Bronchial epithelial cell (primary cell): Measurements from ENCODE around the gene AKR7A2. TPM values are rescaled to one million over a fixed set of nuclear protein-coding genes. Genes with fewer than 3 reads are reported as not detected.
"Not testable (repeated sequence)": the region's sequence is repeated elsewhere in the genome, so short reads cannot be mapped to it uniquely, and the experiment has no call there.

ENCODE experiments used
- DNase-seq: peaks from one replicate; pipeline ENCODE4 v3.0.0-alpha.2; 2010; ENCODE audit warnings: low read depth
- FAIRE-seq: peaks from 2 replicates; lab custom pipeline; 2011; peaks lifted over from hg19 to GRCh38; lab: Jason Lieb, UNC
- H3K27me3 ChIP-seq: 2 replicates; pipeline ENCODE4 v1.5.1; 2011; ENCODE audit warnings: low read length; ENCODE audit not compliant: control insufficient read depth, insufficient read depth
- H3K36me3 ChIP-seq: 2 replicates; pipeline ENCODE4 v1.5.1; 2011; ENCODE audit warnings: low read length; ENCODE audit not compliant: control insufficient read depth, insufficient read depth
- H3K4me3 ChIP-seq: 2 replicates; pipeline ENCODE4 v1.5.1; 2011; ENCODE audit warnings: mild to moderate bottlenecking, low read depth, low read length, control low read depth
- total RNA-seq: library from RNA; depleted of rRNA; stranded (reverse); fragments of >200 nt; gene quantifications from 2 replicates; pipeline ENCODE4 v1.2.1, GENCODE V29; 2014
- TF ChIP-seq, protein P1 (sequence below): IDR thresholded peaks from 2 replicates; pipeline ENCODE4 v1.5.1; 2011; ENCODE audit warnings: mild to moderate bottlenecking, moderate library complexity, low read length, control low read depth, inconsistent platforms; ENCODE audit not compliant: insufficient read depth, severe bottlenecking

Gene AKR7A2
- total RNA-seq, 1 donor from 2014 or later, result 54.8 TPM

DNA sequence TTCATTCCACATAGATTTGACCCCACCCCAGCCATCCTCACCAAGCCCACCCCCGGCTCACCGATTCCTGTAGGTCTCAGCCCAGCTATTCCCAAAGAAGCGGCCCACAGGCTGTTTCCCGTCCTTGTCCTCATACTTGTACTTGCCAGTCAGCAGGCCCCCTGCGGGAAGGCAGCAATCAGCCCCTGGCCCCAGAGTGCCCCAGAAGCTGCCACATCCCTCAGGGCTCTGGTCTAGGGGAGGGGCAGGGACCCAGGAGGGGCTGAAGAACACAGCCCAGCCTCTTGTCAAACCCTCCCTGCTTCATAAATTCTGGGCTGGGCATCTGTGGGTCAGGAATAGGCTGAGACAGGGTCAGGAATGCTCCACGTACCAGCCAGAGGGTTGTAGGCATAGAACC, 5.0 kb downstream of the AKR7A2 start:
- TF ChIP-seq, protein P1, sequence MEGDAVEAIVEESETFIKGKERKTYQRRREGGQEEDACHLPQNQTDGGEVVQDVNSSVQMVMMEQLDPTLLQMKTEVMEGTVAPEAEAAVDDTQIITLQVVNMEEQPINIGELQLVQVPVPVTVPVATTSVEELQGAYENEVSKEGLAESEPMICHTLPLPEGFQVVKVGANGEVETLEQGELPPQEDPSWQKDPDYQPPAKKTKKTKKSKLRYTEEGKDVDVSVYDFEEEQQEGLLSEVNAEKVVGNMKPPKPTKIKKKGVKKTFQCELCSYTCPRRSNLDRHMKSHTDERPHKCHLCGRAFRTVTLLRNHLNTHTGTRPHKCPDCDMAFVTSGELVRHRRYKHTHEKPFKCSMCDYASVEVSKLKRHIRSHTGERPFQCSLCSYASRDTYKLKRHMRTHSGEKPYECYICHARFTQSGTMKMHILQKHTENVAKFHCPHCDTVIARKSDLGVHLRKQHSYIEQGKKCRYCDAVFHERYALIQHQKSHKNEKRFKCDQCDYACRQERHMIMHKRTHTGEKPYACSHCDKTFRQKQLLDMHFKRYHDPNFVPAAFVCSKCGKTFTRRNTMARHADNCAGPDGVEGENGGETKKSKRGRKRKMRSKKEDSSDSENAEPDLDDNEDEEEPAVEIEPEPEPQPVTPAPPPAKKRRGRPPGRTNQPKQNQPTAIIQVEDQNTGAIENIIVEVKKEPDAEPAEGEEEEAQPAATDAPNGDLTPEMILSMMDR, result no peak
- Histone ChIP-seq H3K27me3 (no peaks in the 10 kb centered on the region), H3K36me3 (peaks cover 21% of the 10 kb centered on the region), H3K4me3 (no peak overlapping the region)
- DNase-seq, result no peak
- FAIRE-seq, result no peak

DNA sequence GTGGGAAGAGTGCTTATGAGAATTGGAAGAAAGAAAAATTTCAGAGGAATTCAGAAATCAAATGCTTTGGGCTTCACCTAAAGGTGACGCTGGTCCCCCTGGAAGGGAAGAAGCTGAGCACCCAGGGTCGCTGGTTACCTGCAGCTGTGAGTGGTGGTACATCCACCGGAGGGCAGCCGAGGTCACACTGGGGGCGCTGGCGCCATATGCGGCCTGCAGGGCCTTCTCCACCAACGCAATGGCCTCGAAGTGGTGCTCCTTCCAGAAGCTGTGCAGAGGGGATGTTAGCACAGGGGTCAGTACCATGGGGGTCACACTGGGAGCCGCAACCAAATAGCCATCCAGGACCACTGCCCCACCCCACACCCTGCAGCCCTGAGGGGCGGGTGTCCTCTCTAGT, 6.1 kb downstream of the AKR7A2 start:
- FAIRE-seq (no peak), DNase-seq (no peak)
- Histone ChIP-seq H3K36me3 (peaks cover 21% of the 10 kb centered on the region), H3K4me3 (no peak overlapping the region), H3K27me3 (no peaks in the 10 kb centered on the region)
- TF ChIP-seq, protein P1, result no peak

DNA sequence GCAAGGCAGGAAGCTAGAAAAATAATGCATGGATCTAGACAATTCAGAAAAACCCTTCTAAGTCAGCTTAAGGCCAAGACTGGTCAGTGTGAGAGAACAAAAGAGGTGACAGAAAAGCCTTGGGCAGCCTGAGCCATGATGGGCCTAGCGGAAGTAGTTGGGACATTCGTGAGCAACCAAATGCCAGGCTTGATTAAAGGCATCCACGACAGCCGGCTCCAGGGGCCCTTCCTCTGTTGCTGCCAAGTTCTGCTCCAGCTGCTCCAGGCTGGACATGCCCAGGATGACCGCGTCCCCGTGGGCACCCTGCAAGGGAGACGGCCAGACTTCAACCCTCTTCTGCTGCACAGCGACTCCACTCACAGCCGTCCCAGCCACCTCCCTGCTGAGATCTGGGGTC, 7.9 kb downstream of the AKR7A2 start:
- DNase-seq, FAIRE-seq, H3K27me3 ChIP-seq, H3K4me3 ChIP-seq: not testable (repeated sequence)
- H3K36me3 ChIP-seq, result peaks cover 21% of the 10 kb centered on the region

DNA sequence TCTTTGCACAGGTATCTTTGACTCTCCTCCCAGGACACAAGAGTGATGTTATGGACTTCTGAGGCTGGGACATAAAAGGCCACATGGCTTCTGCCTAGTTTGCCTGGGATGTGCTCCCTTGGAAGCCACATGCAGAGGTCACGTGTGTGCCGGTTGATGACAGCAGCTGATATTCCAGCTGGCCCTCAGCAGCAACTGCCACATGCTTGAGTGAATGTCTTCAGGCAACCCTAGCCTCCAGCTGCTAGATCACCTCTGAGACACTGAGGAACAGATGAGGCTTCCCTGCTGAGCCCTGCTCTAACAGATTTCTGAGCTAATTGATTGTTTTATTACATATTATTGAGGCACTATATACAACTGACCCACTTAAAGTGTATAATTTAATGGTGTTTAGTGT, 11.7 kb downstream of the AKR7A2 start:
- Histone ChIP-seq H3K36me3 (peaks cover 6% of the 10 kb centered on the region), H3K4me3 (no peak overlapping the region), H3K27me3 (no peaks in the 10 kb centered on the region)
- no peak for DNase-seq
- TF ChIP-seq, protein P1, result no peak
- no peak for FAIRE-seq

DNA sequence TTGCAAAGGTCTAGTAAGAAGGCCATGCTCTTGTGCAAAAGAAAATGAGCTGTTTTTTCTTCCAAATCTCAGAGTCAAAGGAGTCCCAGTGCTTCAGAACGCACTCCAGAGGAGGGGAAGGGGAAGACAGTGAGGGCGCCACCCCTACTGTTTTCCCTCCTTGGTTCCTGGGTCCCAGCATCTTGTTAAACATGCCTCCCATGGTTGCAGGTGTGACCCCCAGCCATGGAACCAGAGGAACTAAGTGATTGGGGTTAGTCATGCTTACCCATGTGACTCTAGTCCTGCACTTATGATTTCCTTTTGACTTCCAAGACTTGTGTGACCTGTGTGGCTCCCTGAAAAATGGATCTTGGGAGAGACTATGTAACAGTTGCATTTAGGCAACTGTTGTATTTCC, 17.3 kb downstream of the AKR7A2 start:
- DNase-seq, result no peak

DNA sequence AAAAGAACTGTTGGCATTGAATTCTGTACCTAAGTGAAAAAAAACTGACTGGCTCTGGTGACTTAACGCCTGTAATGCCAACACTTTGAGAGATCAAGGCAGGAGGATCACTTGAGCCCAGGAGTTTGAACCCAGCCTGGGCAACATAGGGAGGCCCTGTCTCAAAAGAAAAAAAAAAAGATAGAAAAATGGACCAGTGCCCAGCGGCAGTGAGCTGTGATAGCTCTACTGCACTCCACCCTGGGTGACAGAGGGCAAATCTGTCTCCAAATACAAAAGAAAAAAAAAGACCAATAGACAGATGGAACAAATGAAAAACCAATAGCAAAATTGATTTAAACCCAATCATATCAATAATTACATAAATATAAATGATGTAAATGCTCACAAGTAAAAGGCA, 22.7 kb downstream of the AKR7A2 start:
- TF ChIP-seq, protein P1, result no peak
- no peaks in the 10 kb centered on the region for H3K36me3 ChIP-seq
- no peak for DNase-seq
- FAIRE-seq, result no peak
- H3K27me3 ChIP-seq, result no peaks in the 10 kb centered on the region
- peak overlapping the region; percentile 26 for H3K4me3 ChIP-seq

More for the DNA sequence above, 17.3 kb downstream of the AKR7A2 start:
- Histone ChIP-seq H3K36me3 (no peaks in the 10 kb centered on the region), H3K27me3 (no peaks in the 10 kb centered on the region), H3K4me3 (no peak overlapping the region)
- peak; percentile 47 for FAIRE-seq
- TF ChIP-seq, protein P1, result no peak

DNA sequence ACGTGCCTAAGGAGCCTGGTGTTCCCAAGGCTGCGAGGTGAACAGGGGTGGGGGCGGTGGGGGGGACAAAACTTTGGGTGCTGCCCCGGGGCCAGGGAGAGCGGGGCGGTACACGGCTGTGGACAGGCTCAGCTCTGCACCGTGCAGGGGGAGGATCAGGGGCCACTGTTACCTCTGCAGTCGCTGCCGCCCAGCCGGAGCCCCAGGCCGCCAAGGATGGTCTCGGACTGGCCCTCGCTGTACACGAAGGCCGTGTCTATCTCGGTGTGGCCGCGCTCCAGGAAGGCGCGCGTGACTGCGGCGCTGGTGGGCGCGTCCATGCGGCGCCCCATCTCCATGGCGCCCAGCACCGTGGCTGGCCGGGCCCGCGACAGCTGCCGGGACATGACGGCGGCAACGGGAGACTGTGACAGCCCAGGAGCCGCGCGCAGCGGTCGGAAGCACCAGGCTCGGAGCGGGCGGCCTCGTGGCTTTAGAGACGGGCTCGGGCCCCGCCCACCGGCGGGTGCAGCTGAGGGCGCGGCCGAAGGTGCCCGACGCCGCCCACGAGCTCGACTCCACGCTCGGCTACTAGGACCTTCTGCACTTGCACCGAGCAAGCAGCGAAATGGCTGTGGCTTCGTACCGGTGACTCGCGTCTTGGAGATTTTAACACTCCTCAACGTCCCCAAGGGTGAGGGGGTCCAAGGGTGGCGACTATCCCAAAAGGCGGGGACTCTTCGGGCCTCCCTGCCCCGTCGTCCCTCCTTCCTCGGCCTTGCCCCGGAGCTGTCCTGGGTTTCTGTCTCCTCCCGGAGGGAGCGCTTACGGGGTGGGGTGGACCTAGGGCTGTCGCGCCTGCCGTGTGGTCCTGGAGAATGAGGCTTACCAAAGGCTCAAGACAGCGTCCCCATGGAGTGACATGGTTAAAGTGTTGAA, 23.4 kb downstream of the AKR7A2 start, which contains the start of gene AKR7A3:
Gene AKR7A3 (minus strand): TSS at position 447 of the 918 bp plus-strand sequence. CDS start 61 bp downstream, at position 386.
- FAIRE-seq, H3K36me3 ChIP-seq, H3K27me3 ChIP-seq: not testable (repeated sequence)
- H3K4me3 ChIP-seq, result peak within 1 kb of the TSS; percentile 26
- DNase-seq, result peak; percentile 29
